IMR-90 (cell line): ENCODE measurements around the gene KLK13. TPM values are rescaled to one million over a fixed set of nuclear protein-coding genes. Genes with fewer than 3 reads are reported as not detected.

ENCODE experiments used
- ATAC-seq: fragments of 200-7000 bp; cut with Tn5 transposase; 2 replicates; pipeline ENCODE4 v1.9.1; 2020; ENCODE audit warnings: low read depth, mild to moderate bottlenecking, moderate library complexity
- BruUV-seq: library from RNA; stranded (reverse); fragments of 400-500 nt; replicated peaks from 2 replicates; lab custom pipeline; 2021; lab: Mats Ljungman, UMichigan
- CTCF ChIA-PET: fragments of 300-600 bp; formaldehyde crosslinking; extraction: SDS; loops from one replicate; lab custom pipeline; 2021; ENCODE audit warnings: antibody characterized with exemption; lab: Yijun Ruan, JAX
- POLR2A ChIA-PET: fragments of 300-600 bp; sonication (Branson Sonifier 250); formaldehyde crosslinking; loops from one replicate; lab custom pipeline; 2022; ENCODE audit warnings: antibody characterized with exemption; ENCODE audit not compliant: unreplicated experiment; lab: Charles Lee
- DNase-seq: peaks from one replicate; pipeline ENCODE4 v3.0.0; 2013
- H2AFZ ChIP-seq: replicated peaks from 2 replicates; pipeline ENCODE3; 2013; ENCODE audit warnings: low read length, mild to moderate bottlenecking; ENCODE audit not compliant: poor library complexity
- H2AK5ac ChIP-seq: 2 replicates; pipeline ENCODE4 v1.6.1; 2013; ENCODE audit warnings: low read depth, low read length, inconsistent platforms
- H2AK9ac ChIP-seq: replicated peaks from 2 replicates; pipeline ENCODE3; 2013; ENCODE audit warnings: mild to moderate bottlenecking, low read depth, low read length, moderate library complexity; ENCODE audit not compliant: poor library complexity
- H2BK120ac ChIP-seq: 2 replicates; pipeline ENCODE4 v1.6.1; 2013; ENCODE audit warnings: low read depth, low read length, inconsistent platforms
- H2BK15ac ChIP-seq: 3 replicates; pipeline ENCODE4 v1.6.1; 2013; ENCODE audit warnings: low read depth, low read length, inconsistent platforms
- H2BK20ac ChIP-seq: 2 replicates; pipeline ENCODE4 v1.6.1; 2013; ENCODE audit warnings: low read depth, mild to moderate bottlenecking, inconsistent platforms, low read length, moderate library complexity
- H2BK5ac ChIP-seq: 2 replicates; pipeline ENCODE4 v1.6.1; 2013; ENCODE audit warnings: mild to moderate bottlenecking, low read depth, low read length, inconsistent platforms; ENCODE audit not compliant: poor library complexity, severe bottlenecking
- H3K14ac ChIP-seq: replicated peaks from 2 replicates; pipeline ENCODE4 v1.6.1; 2013; ENCODE audit warnings: low read depth, low read length, inconsistent platforms
- H3K18ac ChIP-seq: 2 replicates; pipeline ENCODE4 v1.6.1; 2013; ENCODE audit warnings: low read depth, low read length, control low read depth
- H3K23ac ChIP-seq: 2 replicates; pipeline ENCODE4 v1.6.1; 2013; ENCODE audit warnings: low read depth, low read length, inconsistent platforms
- H3K27ac ChIP-seq: 2 replicates; pipeline ENCODE4 v1.5.1; 2013; ENCODE audit warnings: mild to moderate bottlenecking, control low read depth, low read length; ENCODE audit not compliant: insufficient read depth
- H3K27me3 ChIP-seq: 2 replicates; pipeline ENCODE4 v1.6.1; 2013; ENCODE audit warnings: low read length; ENCODE audit not compliant: control insufficient read depth, insufficient read depth
- H3K36me3 ChIP-seq: 2 replicates; pipeline ENCODE4 v1.6.1; 2013; ENCODE audit warnings: low read length, mixed read lengths; ENCODE audit not compliant: control insufficient read depth, insufficient read depth
- H3K4ac ChIP-seq: 2 replicates; pipeline ENCODE4 v1.6.1; 2013; ENCODE audit warnings: low read depth, low read length, inconsistent platforms
- H3K4me1 ChIP-seq: 2 replicates; pipeline ENCODE4 v1.6.1; 2013; ENCODE audit warnings: low read length, mixed read lengths; ENCODE audit not compliant: control insufficient read depth, insufficient read depth
- H3K4me2 ChIP-seq: 2 replicates; pipeline ENCODE4 v1.6.1; 2013; ENCODE audit warnings: low read depth, mild to moderate bottlenecking, control low read depth, low read length, moderate library complexity
- H3K4me3 ChIP-seq: 2 replicates; pipeline ENCODE4 v1.5.1; 2013; ENCODE audit warnings: low read depth, mild to moderate bottlenecking, control low read depth, low read length, moderate library complexity; ENCODE audit not compliant: insufficient read depth
- H3K56ac ChIP-seq: 2 replicates; pipeline ENCODE4 v1.6.1; 2013; ENCODE audit warnings: low read length, inconsistent platforms; ENCODE audit not compliant: insufficient read depth; ENCODE audit errors: extremely low read depth
- H3K79me1 ChIP-seq, 2 experiments: 2 replicates each; pipeline ENCODE4 v1.6.1; 2013; ENCODE audit warnings: low read length in 2 of 2, inconsistent platforms in 1 of 2, low read depth in 1 of 2
- H3K9ac ChIP-seq: 2 replicates; pipeline ENCODE4 v1.6.1; 2013; ENCODE audit warnings: low read depth, low read length, control low read depth
- H3K9me1 ChIP-seq: 2 replicates; pipeline ENCODE4 v1.6.1; 2013; ENCODE audit warnings: low read length, inconsistent platforms; ENCODE audit not compliant: insufficient read depth
- H3K9me3 ChIP-seq: 2 replicates; pipeline ENCODE4 v1.6.1; 2013; ENCODE audit warnings: low read length; ENCODE audit not compliant: control insufficient read depth, insufficient read depth
- H4K20me1 ChIP-seq: 2 replicates; pipeline ENCODE4 v1.6.1; 2013; ENCODE audit warnings: low read length, inconsistent platforms; ENCODE audit not compliant: insufficient read depth
- H4K5ac ChIP-seq: 2 replicates; pipeline ENCODE4 v1.6.1; 2013; ENCODE audit warnings: mild to moderate bottlenecking, low read depth, low read length, control low read depth
- H4K8ac ChIP-seq, 2 experiments: 2 replicates each; pipeline ENCODE4 v1.6.1; 2013; ENCODE audit warnings: low read depth in 2 of 2, low read length in 2 of 2, control low read depth in 1 of 2, inconsistent platforms in 1 of 2
- H4K91ac ChIP-seq: 2 replicates; pipeline ENCODE4 v1.6.1; 2013; ENCODE audit warnings: low read depth, low read length, inconsistent platforms; ENCODE audit not compliant: insufficient read depth
- WGBS, 2 experiments: methylation state at CpG; one replicate each; pipeline versions ENCODE4 v1.1.5 to v1.1.7; 2013; ENCODE audit warnings: missing lambda C conversion rate in 2 of 2; ENCODE audit not compliant: insufficient read length in 1 of 2; ENCODE audit errors: extremely low coverage in 2 of 2; 5-methylcytosine and 5-hydroxymethylcytosine counted together
- dilution Hi-C: fragments of 300-500 bp; cut with HindIII; formaldehyde crosslinking; loops from one replicate; pipeline ENCODE4 v1.14.3; 2018; ENCODE audit warnings: low sequenced_read_pairs; ENCODE audit not compliant: unreplicated experiment
- in situ Hi-C: fragments of 300-500 bp; cut with MboI; formaldehyde crosslinking; loops from 3 replicates; pipeline ENCODE4 v1.14.3; 2019; ENCODE audit warnings: low sequenced_read_pairs, inconsistent platforms, mixed read lengths
- intact Hi-C: fragments of 100-400 bp; cut with micrococcal nuclease; formaldehyde crosslinking; loops from 2 replicates; pipeline ENCODE4 v1.10.0; 2022
- polyA plus RNA-seq, 3 experiments: library from polyadenylated mRNA; depleted of rRNA; stranded (reverse); fragments of >200 nt; gene quantifications; 2 replicates each; pipeline ENCODE4 v1.2.3, GENCODE V29; 2012; ENCODE audit warnings: low replicate concordance in 1 of 3
- total RNA-seq: library from RNA; depleted of rRNA; stranded (reverse); fragments of >200 nt; gene quantifications from 2 replicates; pipeline ENCODE4 v1.2.3, GENCODE V29; 2012
- TF ChIP-seq, protein P1 (sequence below): fragments of 150-350 bp; IDR thresholded peaks from 2 replicates; pipeline ENCODE4 v1.6.1; 2017; ENCODE audit warnings: mild to moderate bottlenecking, antibody characterized with exemption, low read length, low read depth

KLK13 gene
- total and polyA plus RNA-seq, 2 of the 4 experiments (the other 2 are of a cell fraction) = not detected

DNA sequence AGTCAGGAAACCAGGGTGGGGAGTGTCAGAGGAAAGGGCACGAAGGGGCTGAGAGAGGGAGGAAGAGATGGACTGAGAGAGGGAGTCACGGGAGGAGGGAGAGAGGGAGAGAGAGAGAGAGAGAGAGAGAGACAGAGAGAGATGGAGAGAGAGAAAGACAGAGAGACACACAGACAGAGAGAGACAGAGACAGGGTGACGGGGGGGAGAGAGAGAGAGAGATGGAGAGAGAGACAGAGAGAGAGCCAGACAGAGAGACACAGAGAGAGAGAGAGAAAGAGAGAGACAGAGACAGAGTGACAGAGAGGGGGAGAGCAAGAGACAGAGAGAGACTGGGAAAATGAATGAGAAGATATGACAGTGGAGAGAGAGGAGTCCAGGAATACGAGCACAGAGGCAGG is 18.3 kb upstream of the KLK13 start:
- Histone ChIP-seq H3K9me3 (no peaks in the 10 kb centered on the region; the same call in none of the 2 replicates), H3K79me1 (no peaks in the 10 kb centered on the region), H4K8ac (no peak overlapping the region), H3K4ac (no peak overlapping the region), H3K4me3 (no peak overlapping the region), H3K27me3 (no peaks in the 10 kb centered on the region), H2BK5ac (no peak overlapping the region), H2BK15ac (no peak overlapping the region), H3K56ac (no peak overlapping the region), H3K9ac (no peak overlapping the region), H2BK120ac (no peak overlapping the region), H3K9me1 (no peaks in the 10 kb centered on the region), H4K20me1 (no peaks in the 10 kb centered on the region), H3K27ac (no peak overlapping the region), H2AK9ac (no peak overlapping the region), H3K23ac (no peak overlapping the region), H4K91ac (no peak overlapping the region), H3K4me1 (no peaks in the 10 kb centered on the region), H2AK5ac (no peak overlapping the region), H3K14ac (no peak overlapping the region), H3K4me2 (no peak overlapping the region), H4K5ac (no peak overlapping the region), H2BK20ac (no peak overlapping the region), H3K36me3 (no peaks in the 10 kb centered on the region), H3K18ac (no peak overlapping the region), H2AFZ (no peak overlapping the region)
- dilution Hi-C loops = no loop called here
- BruUV-seq = no TSS peak
- WGBS, 2 experiments = 13% methylated on average over 4 of the region's 4 CpGs; no CpG with 5 or more reads in 1 of the 2 experiments
- intact Hi-C loops = no loop called here
- POLR2A ChIA-PET = no interaction called here
- TF ChIP-seq, protein P1, sequence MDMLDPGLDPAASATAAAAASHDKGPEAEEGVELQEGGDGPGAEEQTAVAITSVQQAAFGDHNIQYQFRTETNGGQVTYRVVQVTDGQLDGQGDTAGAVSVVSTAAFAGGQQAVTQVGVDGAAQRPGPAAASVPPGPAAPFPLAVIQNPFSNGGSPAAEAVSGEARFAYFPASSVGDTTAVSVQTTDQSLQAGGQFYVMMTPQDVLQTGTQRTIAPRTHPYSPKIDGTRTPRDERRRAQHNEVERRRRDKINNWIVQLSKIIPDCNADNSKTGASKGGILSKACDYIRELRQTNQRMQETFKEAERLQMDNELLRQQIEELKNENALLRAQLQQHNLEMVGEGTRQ = no peak
- in situ Hi-C loops = no loop called here
- DNase-seq = no peak
- no peak for ATAC-seq
- CTCF ChIA-PET = no interaction called here
